Measurements from ENCODE around the gene PUSL1. TPM values are rescaled to one million over a fixed set of nuclear protein-coding genes. Genes with fewer than 3 reads are reported as not detected.
A peak's percentile ranks its signal among the peaks of the same experiment; 100 is the strongest.

PUSL1 gene
- total and polyA plus RNA-seq, 2 of the 13 experiments (the other 11 are each of a cell fraction or from before 2014, with no cell fraction given), result 8.3 to 22.2 TPM

DNA sequence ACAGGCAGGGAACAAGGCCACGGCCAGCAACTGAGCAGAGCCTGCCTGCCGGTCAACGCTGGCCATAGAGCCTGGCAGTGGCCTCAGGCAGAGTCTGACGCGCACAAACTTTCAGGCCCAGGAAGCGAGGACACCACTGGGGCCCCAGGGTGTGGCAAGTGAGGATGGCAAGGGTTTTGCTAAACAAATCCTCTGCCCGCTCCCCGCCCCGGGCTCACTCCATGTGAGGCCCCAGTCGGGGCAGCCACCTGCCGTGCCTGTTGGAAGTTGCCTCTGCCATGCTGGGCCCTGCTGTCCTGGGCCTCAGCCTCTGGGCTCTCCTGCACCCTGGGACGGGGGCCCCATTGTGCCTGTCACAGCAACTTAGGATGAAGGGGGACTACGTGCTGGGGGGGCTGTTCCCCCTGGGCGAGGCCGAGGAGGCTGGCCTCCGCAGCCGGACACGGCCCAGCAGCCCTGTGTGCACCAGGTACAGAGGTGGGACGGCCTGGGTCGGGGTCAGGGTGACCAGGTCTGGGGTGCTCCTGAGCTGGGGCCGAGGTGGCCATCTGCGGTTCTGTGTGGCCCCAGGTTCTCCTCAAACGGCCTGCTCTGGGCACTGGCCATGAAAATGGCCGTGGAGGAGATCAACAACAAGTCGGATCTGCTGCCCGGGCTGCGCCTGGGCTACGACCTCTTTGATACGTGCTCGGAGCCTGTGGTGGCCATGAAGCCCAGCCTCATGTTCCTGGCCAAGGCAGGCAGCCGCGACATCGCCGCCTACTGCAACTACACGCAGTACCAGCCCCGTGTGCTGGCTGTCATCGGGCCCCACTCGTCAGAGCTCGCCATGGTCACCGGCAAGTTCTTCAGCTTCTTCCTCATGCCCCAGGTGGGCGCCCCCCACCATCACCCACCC, 22.9 kb downstream of the PUSL1 start, which contains the start of gene TAS1R3 (continued):
- TF ChIP-seq GABPA (IDR thresholded peaks at IDR 0.05; ENCODE audit: low read depth, low read length) (no peak), GABPA (CRISPR knock-in tag; IDR thresholded peaks at IDR 0.05; ENCODE audit: low read depth) (no peak), ZFY (CRISPR knock-in tag; IDR thresholded peaks at IDR 0.05) (peak; percentile 55), SNAPC2 (CRISPR knock-in tag; IDR thresholded peaks at IDR 0.05) (no peak), EHMT2 (IDR thresholded peaks at IDR 0.05; ENCODE audit: borderline replicate concordance, low read depth, low read length) (no peak), POGZ (CRISPR knock-in tag; IDR thresholded peaks at IDR 0.05) (no peak), ZNF329 (CRISPR knock-in tag; IDR thresholded peaks at IDR 0.05; ENCODE audit: low read depth) (no peak), ZNF10 (CRISPR knock-in tag; IDR thresholded peaks at IDR 0.05; ENCODE audit: borderline replicate concordance, low read depth) (no peak), CREB1 (IDR thresholded peaks at IDR 0.05) (no peak), CREB1 (CRISPR knock-in tag; IDR thresholded peaks at IDR 0.05) (no peak), ZNF20 (CRISPR knock-in tag; IDR thresholded peaks at IDR 0.05) (no peak), ZNF589 (CRISPR knock-in tag; conservative IDR thresholded peaks at IDR 0.05) (no peak), ZSCAN20 (CRISPR knock-in tag; IDR thresholded peaks at IDR 0.05; ENCODE audit: borderline replicate concordance) (no peak), ZNF30 (CRISPR knock-in tag; IDR thresholded peaks at IDR 0.05) (no peak), HHEX (CRISPR knock-in tag; IDR thresholded peaks at IDR 0.05) (no peak), AGO1 (IDR thresholded peaks at IDR 0.05; ENCODE audit: low read depth, low read length, poor library complexity, severe bottlenecking) (peak; percentile 92), NR2F6 (IDR thresholded peaks at IDR 0.05) (no peak), NR2F6 (CRISPR knock-in tag; IDR thresholded peaks at IDR 0.05) (no peak), ZNF567 (CRISPR knock-in tag; IDR thresholded peaks at IDR 0.05; ENCODE audit: borderline replicate concordance) (no peak), HES4 (CRISPR knock-in tag; IDR thresholded peaks at IDR 0.05; ENCODE audit: borderline replicate concordance) (no peak)
- TF ChIP-seq, protein P1, sequence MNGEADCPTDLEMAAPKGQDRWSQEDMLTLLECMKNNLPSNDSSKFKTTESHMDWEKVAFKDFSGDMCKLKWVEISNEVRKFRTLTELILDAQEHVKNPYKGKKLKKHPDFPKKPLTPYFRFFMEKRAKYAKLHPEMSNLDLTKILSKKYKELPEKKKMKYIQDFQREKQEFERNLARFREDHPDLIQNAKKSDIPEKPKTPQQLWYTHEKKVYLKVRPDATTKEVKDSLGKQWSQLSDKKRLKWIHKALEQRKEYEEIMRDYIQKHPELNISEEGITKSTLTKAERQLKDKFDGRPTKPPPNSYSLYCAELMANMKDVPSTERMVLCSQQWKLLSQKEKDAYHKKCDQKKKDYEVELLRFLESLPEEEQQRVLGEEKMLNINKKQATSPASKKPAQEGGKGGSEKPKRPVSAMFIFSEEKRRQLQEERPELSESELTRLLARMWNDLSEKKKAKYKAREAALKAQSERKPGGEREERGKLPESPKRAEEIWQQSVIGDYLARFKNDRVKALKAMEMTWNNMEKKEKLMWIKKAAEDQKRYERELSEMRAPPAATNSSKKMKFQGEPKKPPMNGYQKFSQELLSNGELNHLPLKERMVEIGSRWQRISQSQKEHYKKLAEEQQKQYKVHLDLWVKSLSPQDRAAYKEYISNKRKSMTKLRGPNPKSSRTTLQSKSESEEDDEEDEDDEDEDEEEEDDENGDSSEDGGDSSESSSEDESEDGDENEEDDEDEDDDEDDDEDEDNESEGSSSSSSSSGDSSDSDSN (CRISPR knock-in tag; IDR thresholded peaks at IDR 0.05), result peak; percentile 44
- TF ChIP-seq, protein P2, sequence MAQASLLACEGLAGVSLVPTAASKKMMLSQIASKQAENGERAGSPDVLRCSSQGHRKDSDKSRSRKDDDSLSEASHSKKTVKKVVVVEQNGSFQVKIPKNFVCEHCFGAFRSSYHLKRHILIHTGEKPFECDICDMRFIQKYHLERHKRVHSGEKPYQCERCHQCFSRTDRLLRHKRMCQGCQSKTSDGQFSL (CRISPR knock-in tag; IDR thresholded peaks at IDR 0.05), result no peak
- TF ChIP-seq, protein P3, sequence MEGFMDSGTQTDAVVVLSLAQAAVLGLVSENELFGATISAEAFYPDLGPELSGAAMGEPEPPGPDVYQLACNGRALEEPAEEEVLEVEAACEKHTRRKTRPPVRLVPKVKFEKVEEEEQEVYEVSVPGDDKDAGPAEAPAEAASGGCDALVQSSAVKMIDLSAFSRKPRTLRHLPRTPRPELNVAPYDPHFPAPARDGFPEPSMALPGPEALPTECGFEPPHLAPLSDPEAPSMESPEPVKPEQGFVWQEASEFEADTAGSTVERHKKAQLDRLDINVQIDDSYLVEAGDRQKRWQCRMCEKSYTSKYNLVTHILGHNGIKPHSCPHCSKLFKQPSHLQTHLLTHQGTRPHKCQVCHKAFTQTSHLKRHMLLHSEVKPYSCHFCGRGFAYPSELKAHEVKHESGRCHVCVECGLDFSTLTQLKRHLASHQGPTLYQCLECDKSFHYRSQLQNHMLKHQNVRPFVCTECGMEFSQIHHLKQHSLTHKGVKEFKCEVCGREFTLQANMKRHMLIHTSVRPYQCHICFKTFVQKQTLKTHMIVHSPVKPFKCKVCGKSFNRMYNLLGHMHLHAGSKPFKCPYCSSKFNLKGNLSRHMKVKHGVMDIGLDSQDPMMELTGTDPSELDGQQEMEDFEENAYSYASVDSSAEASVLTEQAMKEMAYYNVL (CRISPR knock-in tag; IDR thresholded peaks at IDR 0.05; ENCODE audit: borderline replicate concordance), result peak; percentile 42; the same call in 1 of the 2 replicates
- TF ChIP-seq, protein P4, sequence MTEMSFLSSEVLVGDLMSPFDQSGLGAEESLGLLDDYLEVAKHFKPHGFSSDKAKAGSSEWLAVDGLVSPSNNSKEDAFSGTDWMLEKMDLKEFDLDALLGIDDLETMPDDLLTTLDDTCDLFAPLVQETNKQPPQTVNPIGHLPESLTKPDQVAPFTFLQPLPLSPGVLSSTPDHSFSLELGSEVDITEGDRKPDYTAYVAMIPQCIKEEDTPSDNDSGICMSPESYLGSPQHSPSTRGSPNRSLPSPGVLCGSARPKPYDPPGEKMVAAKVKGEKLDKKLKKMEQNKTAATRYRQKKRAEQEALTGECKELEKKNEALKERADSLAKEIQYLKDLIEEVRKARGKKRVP (CRISPR knock-in tag; IDR thresholded peaks at IDR 0.05), result no peak

Data from HepG2 (cell line).